Erythroblast (primary cell): Measurements from ENCODE around the gene HECW1.

Experiments used
- GATA1 ChIP-seq: IDR thresholded peaks from 2 replicates; pipeline ENCODE4 v1.6.1; 2011; ENCODE audit warnings: low read depth, mild to moderate bottlenecking, control low read depth, low read length, moderate library complexity
- POLR2A ChIP-seq: IDR thresholded peaks from 2 replicates; pipeline ENCODE4 v1.6.1; 2011; ENCODE audit warnings: mild to moderate bottlenecking, low read length

DNA sequence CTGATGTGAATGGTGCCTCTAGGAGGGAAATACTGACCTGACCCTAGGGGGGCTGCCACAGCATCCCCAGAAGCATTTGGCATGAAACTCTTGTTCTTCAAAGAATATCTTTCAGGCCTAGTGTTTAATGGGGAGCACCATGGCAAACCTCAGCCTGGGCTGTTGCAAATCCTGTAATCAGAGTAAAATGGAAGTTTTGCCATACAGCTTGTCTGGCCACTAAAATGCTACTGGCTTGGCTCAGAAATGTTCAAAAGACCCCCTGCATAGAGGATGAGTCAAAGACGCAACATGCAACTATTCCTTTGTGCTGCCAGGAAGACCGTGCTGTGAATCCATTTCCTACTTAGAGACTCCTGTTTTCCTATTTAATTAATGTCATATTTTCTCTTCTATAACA lies 26.7 kb downstream of the HECW1 start:
- TF ChIP-seq POLR2A: no peak
- TF ChIP-seq GATA1: no peak
